Stimulated activated CD4-positive, alpha-beta T cell treated with anti-CD3 and anti-CD28 coated beads, Interleukin-1b, Interleukin-23, amount 100 ng/mL, for 24 hours (primary cell): Measurements from ENCODE around the gene TMEM163.
"Not testable (repeated sequence)": the region's sequence is repeated elsewhere in the genome, so short reads cannot be mapped to it uniquely, and the experiment has no call there.

Experiments
- DNase-seq, 4 experiments: peaks; one replicate each; pipeline ENCODE4 v3.0.0-alpha.2; 2020; ENCODE audit warnings: low read depth in 4 of 4, low spot score in 1 of 4

The TMEM163 gene

DNA sequence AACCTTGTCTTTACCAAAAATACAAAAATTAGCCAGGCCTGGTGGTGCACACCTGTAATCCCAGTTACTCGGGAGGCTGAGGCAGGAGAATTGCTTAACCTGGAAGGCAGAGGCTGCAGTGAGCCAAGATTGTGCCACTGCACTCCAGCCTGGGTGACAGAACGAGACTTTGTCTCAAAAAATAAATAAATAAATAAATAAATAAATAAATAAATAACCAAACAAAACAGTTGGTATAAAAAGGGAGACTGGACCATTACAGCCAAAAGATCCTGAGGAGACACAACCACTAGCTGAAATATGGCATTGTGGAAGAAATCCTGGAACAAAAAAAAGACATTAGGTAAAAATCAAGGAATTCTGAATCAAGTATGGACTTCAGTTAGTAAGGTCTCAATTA, 4.9 kb upstream of the TMEM163 start:
- DNase-seq: not testable (repeated sequence)

DNA sequence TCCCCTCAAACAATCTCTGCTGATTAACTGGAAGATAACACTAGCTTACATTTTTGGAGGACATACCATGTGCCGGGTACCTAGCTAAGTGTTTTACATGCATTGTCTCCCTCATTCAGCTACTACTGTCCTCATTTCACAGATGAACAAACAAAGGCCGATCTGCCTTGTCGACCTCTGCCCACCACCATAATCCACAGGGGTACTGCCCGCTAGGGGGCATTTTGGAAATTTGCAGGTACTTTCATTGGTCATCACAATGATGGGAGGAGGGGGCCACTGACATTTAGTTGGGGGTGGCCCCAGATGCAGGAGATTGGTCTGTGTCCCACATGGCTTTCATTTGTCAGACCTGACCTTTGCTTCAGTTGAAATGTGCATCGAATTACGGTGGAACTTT, 3.9 kb upstream of the TMEM163 start:
- no peak for DNase-seq

DNA sequence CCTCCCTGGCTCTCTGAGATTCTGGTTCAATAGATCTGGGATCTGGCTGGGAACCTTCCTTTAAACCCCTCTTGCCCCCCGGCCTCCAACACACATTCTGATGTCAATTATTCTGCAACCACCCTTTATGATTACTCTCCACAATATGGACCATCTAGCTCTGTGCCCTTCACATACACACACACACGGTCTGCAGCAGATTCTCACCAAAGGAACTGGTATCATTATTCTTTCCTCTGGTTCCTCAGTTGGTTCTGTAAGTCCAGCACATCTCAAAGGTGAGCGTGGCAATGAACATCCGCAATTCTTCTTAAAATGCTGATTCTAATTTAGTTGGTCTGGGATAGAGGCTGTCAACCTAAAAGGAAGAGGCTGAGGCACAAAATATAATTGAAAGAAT, 2.8 kb upstream of the TMEM163 start:
- DNase-seq: no peak

DNA sequence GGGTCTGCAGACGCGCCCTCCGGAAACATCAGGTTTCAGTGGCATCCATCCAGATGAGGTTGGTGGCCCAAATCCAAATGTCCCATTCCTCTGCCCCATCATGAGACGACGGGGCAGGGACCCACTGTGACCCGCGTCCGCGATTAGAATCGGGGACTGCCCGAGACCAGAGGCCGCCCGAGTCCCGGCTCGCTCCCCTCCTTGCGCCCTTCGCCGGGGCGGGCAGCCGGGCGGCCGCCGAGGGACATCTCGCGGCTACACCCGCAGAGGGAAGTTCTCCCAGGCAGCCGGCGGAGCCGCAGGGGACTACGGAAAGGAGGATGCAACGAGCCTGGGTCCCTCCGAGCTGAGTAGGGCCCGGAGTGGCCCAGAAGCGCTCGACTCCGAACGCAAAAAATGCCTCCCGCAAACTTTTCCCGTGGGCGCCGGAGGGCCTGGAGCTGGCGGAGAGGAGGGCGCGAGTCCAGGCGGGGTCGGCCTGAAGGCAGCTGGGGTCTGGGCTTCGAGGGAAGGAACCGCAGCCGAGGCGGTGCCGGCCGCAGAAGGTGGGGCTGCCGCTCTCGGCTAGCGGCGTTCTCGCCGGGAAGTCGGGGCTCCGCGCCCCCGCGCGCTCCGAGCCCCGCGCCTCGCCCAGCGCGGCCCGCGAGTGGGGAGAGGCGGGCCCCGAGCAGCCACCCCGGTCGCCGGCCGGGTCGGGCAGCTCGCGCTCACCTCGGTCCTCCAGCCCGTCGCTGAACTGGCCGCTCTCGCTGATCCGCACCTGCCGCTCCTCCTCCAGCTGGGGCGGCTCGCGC, 580 bp downstream of the TMEM163 start:
- no peak for DNase-seq

DNA sequence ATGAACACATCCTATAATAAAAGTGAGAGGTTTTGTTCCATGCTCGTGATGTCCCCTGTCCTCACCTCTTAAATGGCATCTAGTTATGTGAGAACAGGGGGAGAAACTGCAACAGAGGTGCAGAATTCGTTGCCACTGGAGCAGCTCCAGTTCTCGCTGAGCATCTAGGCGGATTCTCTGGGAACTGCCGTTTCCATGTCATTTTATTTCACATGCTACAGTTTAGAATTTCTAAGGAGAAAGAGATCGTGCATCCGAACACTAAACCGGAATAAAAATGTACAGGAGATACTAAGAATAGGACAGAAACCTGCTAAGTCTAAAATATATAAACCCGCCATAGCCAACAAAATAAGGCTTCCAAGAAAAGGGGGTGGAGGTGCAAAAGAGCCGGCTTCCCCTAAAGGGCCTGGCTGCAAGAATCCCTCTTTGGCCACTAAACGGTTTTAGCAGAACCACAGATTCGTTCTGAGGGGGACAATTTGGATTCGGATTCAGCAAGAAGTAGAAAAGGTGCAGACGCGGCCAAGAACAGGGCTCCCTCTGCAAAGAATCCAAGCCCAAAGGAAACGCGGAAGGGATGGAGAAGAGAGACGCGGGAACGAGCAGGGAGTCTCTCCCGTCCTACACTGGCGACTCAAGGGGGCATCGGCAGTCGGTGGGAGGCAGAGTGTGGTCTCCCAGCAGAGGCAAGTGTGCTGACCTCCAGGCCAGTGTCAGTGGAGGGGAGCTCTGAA, 1.3 kb downstream of the TMEM163 start:
- DNase-seq: no peak

DNA sequence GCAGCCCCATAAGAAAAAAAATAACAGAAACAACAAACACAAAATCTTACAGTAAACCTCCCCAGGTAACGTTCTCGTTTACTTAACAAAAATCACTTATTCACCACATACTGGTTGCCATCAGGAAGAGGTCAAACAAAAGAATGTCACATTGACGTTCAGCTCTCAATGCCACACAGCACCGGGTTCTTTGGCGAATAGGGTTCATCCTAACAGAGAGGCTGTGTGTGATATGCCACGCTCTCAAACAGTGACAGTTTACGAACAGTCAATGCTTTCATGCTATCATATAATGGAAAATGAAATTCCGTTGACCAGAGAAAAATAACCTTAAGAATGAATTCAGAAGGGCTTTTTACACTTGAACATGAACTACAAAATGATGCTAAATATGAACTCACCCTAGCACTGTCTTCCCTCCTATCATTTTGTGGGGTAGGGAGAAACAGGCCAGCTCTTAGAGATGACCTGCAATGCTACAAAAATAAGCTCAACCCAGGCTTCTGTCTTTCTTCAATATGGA, 2.0 kb downstream of the TMEM163 start:
- no peak for DNase-seq

DNA sequence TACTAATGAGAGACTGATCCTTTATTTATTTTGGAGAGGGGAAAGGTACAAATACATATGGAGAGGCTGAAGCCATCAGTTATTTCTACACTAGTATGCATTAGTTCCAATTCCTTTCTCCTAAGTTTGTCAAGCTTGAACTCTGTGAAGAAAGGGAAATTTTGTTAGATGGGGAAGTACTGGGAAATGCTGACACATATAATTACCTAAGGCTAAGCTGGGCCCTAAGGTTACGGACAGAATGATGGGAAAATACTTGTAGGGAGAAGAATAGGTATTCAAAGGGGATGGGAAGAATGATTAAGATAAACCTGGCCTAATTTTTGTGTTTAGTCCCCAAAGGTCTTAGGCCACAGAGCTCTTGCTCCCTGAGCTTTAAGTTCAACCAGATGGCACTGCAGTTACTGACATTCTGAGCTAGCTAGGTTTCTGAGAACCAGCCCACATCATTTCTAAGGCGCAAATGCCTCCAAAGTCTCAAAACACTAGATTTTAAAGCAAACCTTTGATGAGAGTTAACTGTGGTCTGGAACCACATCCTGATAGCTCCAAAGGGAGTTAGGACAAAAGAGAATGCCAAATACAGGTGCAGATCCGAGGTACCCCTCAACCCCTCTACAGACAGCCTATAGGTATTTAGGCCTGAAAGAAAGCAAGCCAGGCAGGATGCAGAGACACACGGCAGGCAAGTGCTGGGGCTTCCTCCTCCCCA, 2.7 kb downstream of the TMEM163 start:
- DNase-seq: no peak

DNA sequence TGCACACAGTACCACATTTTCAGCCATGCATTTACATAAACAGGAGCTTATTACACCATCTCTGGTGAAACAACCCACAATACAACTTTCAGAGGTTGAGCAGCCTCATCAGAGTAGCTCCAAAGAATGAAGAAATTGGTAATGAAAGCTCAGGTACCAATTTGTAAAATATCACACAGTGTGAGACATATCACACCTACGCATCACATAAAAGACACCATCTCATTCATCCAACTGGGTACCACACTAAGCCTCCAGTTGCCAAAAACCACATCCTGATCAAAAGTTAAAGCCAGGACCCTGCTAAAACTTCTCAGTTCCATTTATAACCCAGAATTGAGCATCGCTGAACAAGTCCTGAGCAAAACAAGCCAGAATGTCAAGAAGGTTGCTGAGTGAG, 4.6 kb downstream of the TMEM163 start:
- DNase-seq: no peak

DNA sequence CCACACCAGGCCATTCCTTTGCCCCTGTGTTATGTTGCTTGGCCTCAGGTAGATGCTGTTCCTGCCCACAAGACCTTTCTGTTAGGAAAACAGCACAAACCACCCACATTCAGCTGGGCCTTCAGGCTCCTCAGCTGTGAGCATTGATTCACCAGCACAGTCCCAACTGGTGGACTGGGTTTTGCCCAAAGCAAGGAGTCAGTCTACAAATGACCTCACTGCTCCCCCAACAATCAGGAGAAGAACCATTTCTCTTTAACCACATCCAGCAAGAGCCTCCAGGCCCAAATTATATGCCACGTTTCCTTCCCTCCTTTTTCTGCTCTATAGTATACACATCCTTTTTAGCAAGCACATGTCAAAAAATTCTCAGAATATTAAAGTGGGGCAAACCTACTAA, 5.2 kb downstream of the TMEM163 start:
- no peak for DNase-seq

DNA sequence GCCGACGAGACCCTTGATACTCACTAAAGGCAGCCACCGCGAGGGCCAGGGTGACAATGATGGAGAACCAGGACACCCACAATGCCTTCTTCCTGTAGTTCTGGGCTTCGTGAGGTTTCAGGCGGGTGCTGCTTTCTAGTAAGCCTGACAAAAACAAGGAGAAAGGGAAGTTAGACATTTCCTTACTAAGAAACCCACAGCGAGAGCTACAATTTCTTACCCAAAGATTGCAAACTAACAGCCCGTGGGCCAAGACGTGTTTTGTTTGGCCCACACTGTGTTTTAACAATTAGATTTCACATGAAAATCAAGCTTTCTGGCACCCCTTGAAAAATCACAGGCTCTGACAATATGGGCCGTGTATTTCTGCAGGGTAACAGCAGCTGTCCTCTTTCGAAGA, 5.6 kb downstream of the TMEM163 start:
- DNase-seq: no peak

DNA sequence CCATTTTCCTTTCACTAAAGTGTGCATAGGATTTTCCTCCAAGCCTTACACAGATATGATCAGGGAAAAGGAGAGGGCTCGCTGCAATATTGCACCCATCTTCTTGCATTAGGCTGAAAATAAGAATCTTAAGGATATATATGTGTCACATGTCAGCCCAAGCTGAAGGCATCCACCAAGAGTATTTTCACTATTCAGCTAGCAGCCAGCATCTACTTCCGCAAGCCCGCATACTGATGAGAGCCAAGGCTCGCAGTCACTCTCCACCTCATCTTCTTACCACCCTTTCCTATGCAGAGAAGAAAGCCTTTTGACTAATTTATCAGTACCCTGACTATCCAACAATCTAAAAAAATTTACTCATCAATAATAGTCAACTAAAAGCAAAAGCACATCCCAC, 6.1 kb downstream of the TMEM163 start:
- DNase-seq: no peak

DNA sequence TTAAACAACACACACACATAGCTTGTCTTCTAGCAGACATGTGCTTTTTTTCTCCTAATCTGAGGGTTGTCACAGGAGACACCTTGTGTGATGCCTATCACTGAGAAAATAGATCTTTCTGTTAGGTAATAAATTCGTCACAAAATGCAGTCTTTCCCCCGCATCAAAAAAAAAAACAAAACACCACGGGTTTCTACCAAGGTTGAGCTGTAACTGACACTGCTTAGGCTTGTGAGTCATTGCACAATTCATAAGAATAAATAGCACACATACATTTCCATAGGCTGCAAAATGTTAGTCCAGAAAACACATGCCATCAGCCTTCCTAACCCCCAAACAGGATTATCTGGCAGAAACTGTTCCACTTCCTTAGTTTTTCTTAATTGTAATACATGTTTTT, 6.5 kb downstream of the TMEM163 start:
- DNase-seq: no peak

DNA sequence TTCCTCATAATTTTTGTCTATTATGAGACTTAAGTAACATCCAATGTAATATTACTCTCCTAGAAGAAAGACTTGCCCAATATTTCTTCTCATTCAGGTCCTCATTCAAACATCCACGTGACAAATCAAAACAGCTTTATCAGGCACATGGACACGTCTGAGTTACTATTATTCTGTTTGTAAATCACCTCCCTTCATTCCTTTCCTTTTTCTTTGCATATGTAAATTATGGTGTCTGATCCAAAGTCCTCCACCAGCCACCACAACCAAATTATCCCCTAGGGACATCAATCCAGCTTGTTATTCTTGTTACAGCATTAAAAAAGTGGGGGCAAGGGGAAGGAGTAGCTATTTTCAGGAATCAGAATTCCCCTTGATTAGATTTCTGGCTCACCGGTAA, 7.1 kb downstream of the TMEM163 start:
- no peak for DNase-seq

DNA sequence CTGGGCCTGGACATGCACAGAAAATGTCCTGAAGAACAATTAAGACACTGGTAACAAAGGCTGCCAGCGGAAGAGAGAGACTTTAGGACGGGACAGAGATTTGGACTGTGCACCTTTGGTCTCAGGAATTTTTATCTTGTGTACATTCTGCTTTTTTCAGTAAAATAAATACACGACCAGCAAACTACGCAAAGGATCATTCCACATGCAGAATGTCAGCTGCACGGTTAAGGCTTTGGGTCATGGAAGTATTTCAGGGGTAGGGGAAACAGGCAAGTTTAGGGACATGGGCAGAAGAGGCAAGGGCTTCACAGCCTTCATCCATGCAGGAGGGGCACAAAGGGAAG, 11.5 kb downstream of the TMEM163 start:
- DNase-seq: no peak

DNA sequence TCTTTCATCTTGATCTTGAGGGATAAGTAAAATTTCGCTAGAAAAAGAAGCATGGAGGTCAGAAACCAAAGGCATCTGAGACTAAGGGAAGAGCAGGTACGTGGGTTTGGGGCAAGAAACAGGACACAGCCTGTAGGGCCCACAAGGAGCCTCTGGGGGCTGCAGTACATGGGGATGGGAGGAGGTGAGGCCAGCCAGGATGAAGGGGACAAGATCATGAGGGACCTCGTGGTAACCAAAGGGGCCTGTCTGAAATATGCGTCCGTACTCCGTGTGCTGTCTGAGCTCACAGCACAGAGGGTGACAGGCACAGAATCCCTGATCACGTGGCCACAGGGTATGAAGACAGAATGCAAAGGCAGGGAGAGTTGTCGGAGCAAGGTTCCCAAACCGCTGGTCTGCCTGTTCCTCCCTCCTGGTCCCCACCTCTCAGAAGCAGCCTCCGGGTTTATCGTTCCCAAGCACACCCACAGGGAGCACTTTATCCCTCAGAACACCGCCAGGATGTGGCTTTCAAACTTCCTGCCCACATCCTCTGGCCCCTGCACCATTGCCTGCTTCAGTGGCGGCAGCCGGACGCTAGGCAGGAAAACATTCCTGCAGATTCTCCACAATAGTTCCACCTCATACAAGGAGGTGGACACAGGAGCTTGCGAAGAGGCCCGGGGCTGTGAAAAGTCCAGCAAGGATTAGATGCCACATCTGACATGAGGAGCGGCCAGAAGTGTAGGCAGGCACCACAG, 12.0 kb downstream of the TMEM163 start:
- no peak for DNase-seq

DNA sequence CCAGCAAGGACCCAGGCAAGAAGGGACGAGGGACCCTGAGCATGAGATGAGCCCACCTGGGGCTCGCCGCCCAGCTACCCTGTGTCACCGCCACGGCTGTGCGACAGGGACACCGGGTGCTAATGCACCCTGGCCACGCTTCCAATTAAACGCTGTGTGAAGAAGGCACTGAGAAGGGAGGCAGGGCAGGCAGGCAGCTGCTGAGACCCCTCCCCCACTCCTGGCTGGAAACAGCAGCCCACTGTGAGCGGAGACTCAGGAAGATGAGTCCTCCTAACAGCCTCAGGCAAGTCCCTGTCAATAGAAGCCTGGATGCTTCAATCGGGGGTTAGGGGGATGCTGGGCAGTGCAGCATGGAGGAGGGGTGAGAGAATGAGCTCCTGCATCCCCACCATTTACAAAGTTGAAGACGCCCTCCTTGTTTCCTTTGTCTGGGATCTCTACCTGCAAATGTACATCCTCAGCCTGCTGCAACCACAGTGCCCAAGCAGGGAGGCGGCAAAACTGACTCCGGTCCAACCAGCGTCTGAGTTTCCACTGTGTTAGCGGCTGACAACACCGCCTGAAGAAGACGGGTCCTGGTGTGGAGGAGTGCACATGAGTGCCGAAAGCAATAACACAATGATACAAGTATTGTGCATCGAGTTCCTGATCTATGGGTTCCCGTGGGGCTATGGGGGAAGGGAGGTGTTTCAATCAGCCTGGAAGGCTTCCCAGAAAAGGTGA, 12.8 kb downstream of the TMEM163 start:
- DNase-seq: no peak

DNA sequence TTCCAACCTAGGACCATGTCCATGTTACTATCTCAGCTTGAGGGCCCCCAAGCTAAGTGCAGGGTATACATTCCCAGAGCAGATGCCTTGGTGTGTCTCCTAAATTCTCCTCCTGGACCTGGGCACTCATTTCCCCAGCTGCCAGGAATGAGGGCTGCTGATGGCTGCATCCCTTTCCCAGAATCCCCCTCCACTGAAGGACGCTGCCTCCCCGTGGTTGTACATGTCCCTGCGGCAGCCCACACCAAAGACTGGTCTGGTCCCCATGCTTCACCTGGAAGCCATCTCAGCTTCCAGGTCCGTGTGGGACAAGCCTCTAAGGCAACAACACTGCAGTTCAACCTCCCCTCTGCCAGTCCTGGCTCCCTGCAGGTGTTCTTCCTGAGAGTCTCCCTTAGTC, 14.6 kb downstream of the TMEM163 start:
- no peak for DNase-seq

DNA sequence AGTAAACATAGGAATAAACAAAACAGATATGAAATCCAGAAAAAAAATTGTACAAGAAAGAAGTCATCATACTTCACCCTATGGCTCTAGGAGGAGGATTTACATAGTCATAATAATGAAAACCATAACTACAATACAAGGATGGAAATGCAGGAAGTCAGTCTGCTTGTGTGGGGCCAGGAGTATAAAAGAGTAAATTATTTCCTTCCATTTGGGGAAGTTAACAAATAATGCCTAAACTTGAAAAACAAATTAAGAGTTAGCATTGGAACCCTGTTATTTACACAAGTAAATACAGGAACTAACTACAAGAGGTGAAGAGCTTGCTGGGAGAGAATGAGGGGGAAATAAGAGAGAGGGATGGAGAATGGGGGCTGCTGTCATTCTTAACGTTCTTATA, 15.4 kb downstream of the TMEM163 start:
- DNase-seq: no peak

DNA sequence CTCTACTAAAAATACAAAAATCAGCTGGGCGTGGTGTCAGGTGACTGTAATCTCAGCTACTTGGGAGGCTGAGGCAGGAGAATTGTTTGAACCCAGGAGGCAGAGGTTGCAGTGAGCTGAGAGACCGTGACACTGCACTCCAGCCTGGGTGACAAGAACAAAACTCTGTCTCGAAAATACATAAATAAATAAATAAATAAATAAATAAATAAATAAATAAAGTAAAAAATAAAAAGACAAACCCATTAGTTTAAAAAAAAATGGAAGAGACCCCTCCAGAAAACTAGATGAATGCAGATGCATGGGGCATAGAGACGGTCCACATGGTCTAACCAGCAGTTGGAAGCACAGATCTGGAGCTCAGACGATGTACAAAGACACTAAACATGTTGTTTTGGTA, 18.1 kb downstream of the TMEM163 start:
- DNase-seq: no peak

DNA sequence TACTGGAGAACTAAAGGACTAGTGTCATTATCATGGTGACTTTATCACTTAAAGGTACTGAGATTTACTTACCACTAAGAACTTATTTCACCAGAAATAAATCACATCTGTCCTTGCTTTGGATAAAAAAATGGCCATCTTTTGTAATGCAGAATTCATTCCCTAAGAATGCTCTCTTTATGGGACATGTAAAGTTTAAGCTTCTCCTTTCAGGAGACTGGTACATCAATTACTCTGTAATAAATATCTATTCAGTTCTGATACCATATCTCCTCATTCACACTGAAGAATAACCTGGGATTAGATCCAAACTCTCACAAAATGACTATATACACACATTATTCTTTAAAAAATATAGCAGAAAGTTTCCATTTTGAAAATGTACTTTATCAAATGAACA, 24.4 kb downstream of the TMEM163 start:
- no peak for DNase-seq
